ENCODE results near the gene UBE2L5.
A peak's percentile ranks its signal among the peaks of the same experiment; 100 is the strongest.

Gene UBE2L5

DNA sequence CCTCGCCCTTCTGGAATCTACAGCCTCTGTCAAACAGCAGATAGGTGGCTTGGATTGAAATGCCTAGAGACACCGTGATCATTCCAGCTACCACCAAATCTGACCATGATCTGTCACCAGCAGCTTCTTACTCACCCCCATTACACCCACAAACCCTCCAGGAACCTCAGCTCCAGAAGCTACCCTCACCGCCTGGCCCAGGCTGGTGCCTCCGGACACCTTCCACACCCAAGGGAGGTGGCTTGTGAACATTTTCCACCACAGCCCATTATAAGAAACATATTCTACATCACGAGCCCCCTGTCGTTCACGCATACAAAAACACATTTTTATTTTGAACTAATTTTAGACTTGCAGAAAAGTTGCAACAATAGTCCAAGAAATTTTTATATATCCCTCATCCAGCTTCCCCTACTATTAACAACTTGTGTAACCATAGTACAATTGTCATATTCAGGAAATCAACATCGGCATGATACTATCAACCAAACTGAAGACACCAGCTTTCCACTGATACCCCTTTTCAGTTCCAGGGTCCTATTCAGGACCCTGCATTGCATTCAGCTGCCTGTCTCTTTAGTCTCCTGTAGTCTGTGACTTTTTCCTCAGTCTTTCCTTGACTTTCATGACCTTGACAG is 15.4 kb upstream of the UBE2L5 start:
- no peak for DNase-seq (ENCODE audit: low read depth)

GRCh38 chr13:30408319-30409101 is 13.8 kb upstream of the UBE2L5 start:
- DNase-seq (ENCODE audit: low read depth), result no peak

GRCh38 chr13:30409886-30410704 is 12.2 kb upstream of the UBE2L5 start:
- peak; percentile 77 for DNase-seq (ENCODE audit: low read depth)

GRCh38 chr13:30410705-30411125 is 11.6 kb upstream of the UBE2L5 start:
- no peak for DNase-seq (ENCODE audit: low read depth)

DNA sequence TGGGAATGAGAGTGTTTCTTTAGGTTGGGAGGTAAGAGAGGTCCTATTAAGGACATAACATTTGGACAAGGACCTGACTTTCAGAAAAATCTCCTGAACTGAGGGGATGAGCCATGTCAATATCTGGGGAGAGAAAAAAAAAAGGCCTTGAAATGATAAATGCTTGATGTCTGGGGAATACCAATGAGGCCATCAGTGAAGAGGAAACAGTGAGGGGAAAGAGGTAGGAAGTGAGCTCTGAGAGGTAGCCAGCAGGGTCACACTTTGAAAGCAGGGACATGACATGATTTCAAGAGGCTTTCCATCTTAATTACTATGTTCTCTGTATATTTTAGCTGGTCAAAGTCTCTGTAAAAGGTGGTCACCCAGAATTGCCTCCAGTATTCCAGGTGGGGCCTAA is 9.9 kb upstream of the UBE2L5 start:
- DNase-seq (ENCODE audit: low read depth), result no peak

DNA sequence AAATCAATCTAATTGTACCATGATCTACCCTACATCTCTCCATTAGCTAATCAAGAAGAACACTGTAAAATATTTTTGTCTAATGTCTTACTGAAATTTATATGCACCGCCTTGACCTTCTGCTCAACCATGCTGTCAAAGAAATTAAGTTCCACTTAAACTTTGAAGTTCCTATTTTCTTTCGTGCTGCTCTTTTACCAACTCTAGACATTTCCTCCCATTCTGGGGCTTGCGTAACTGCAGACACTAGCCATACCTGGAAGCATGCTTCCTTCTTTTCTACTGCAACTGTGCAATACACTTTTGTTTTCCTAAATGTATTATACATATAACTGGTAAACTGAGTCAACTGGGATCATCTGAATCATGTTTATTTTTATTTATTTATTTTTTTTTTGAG is 8.5 kb upstream of the UBE2L5 start:
- DNase-seq (ENCODE audit: low read depth), result no peak

DNA sequence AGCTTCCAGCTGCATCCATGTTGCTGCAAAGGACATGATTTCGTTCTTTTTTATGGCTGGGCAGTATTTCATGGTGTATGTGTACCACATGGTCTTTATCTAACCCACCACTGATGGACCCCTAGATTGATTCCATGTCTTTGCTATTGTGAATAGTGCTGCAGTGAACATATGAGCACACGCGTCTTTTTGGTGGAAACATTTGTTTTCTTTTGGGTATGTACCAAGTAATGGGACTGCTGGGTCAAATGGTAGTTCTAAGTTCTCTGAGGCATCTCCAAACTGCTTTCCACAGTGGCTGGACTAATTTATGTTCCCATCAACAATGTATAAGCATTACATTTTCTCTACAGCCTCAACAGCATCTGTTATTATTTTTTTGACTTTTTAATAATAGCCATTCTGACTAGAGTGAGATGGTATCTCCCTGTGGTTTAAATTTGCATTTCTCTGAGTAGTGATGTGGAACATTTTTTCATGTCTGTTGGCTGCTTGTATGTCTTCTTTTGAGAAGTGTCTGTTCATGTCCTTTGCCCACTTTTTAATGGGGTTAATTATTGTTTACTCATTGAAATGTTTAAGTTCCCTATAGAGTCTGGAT is 6.8 kb upstream of the UBE2L5 start:
- no peak for DNase-seq (ENCODE audit: low read depth)

DNA sequence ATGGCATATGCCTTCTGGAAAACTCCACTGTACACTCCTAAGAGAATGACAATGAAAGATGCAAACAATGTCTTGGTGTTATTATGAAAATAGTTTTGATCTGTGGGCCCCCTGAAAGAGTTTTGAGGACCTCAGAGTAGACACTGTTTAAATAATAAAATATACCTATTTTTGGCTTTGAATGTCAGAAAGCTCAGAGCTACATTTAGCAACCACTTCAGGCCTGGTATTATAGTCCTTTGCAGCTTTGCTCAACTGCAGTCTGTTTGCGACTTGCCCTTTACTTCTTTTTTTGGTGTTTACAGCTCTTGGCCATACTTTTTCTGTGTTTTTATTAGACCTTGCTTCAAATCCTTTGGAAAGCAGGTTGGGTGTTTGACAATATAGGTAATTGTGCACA is 5.8 kb upstream of the UBE2L5 start:
- DNase-seq (ENCODE audit: low read depth), result no peak

- DNase-seq (ENCODE audit: low read depth), result no peak
These were observed 4.1 kb upstream of the UBE2L5 start for GRCh38 chr13:30418075-30418716.

DNA sequence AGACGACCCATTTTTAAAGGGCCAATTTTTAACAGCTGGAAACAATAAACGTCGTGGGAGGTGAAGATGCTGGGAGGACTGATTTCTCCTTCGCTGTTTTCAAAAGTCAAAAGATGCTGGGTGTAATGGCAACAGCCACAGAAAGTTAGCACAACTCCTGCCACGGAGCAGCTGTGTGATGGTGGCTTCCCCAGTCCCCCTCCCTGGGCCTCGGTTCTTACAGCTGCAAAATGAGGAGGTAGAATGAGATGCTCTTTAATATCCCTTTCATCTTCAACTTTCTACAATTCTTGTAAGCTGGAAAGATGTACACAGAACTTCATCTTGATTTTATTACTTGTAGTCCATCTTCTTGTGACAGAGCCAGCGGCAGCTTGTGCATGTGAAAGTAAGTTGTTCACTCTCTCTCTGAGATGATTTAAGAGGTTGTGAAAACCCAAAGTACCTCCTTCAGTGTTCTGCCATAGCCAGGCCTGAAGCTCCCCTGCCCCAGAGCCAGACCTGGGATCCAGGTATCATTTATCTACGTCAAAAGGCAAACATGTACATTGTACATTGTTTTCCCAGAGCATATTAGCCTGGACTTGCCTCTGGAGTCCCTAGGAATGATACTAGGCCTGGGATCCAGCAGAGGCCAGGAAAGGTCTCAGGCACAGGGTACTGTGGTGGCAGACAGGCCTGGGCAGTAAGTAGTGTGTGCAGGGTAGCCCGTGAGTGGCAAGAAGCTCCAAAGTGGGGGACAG is 3.4 kb upstream of the UBE2L5 start:
- DNase-seq (ENCODE audit: low read depth), result no peak

DNA sequence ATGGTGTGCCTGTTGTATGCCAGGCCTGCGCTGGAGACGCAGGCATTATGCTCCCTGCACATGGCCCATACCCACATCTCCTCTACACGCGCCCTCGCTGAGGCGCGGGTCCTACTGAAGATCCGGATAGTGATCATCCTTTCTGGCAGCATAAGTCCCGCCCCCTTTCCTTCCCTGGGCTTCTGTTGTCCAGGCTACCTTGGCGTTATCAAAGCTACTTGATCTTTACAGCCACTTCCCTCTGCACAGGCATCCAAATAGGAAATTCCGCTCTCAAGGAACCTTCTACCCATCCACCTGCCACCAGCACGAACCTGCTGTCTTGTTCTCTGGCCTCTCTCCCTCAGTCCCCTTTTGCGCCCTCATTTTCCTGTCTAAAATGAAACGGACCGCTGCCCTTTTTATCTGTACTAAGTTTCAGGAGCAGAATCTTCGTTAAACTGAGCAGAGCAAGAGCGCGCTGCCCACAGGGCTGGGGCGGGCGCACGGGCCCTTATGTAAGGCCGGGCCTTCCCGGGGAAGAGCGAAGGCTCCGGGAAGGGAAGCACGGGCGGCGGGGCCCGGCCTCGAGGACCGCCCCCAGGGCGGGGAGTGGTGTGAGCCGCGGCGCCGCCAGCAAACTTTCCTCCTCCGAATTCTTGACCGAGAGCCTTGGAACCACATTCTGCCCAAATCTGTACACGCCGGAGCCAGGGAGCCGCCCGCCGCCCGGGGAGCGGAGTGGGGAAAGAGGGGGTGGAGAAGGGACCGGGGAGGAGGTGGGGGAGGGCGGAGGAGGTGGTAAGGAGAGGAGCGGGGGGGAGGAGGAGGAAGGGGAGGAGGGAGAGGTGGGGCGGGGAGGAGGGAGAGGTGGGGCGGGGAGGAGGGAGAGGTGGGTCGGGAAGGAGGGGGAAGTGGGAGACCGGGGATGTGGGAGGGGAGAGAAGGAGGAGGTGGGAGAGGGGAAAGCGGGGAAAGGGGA is 920 bp upstream of the UBE2L5 start:
- DNase-seq (ENCODE audit: low read depth), result peak; percentile 73

DNA sequence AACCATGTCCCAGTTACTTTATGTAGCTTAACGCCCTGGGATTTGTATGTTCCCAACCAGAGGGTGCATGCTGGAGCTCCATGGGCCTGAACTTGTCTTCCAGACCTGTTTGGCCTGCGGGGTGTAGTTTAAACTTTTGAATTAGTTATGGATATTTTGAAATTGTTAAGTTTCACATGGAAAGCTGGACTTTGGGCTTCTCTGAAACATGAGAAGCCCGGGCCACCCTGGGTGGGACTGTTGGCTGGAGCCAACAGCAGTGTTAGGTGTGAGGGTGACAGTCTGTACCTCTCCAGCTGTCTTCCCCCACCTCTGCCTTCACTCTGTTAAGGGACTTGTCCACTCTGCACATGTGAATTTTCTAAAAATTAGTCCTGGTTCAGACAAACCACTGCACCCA is 1.6 kb downstream of the UBE2L5 start:
- DNase-seq (ENCODE audit: low read depth), result no peak

DNA sequence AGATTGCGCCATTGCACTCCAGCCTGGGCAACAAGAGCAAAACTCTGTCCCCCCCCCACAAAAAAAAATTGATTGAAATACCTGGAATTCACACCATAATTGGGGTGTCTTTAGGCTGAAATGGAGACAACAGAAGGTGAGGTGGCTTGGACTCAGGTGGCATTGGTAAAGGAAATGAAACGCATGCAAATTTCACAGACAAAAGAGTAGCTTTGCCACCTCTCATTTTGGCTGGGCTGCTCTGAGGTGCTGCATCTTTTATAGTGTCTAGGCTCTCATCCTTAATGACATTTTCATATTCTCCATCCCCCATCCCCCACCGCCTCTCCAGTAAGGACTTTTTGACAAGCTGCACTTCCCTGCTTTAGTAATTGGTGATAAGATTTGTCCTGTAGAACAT is 6.9 kb downstream of the UBE2L5 start:
- no peak for DNase-seq (ENCODE audit: low read depth)

DNA sequence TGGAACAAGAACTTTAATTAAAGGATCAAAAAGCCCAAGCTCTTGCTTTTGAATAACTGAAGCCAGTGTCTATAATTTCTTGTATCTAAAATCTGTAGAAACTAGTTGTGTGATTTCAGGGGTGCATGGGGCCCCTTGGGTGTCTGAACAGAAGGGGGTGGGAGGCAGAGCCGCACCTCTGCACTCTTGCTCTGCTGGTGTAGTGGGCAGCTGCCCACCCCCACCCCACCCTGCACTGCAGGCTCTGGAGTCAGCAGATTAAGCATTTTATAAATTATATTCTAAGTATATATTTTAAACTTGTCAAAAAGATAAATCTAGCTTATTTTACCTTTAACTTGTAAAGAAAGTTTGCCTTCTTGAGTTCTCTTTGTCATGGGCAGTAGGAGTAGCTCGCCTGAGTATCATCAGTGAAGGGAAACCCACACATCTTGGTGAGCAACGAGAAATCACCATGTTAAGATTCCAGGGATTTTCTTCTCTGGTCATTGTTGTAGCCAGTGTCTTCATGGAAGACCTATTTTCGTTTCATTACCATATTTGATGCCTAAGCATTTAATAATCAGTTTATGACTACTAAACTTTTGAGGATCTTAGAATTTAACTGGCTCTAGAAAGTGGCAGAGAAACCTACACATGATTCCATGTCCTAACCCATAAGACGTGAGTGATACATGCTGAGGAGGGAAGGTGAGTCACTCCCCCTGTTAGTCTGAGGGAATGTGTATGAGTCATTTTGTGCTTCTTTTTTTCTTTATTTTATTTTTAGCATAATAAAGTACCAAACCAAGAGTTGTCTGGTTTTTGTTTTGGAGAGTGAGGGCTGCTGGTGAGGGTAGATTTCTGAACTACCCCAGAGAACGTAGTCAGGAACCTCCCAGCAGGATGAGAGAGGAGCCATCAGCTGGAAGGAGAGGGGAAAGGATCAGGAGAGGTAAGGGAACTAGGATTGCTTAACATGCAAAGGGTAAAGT is 7.7 kb downstream of the UBE2L5 start:
- DNase-seq (ENCODE audit: low read depth), result no peak

DNA sequence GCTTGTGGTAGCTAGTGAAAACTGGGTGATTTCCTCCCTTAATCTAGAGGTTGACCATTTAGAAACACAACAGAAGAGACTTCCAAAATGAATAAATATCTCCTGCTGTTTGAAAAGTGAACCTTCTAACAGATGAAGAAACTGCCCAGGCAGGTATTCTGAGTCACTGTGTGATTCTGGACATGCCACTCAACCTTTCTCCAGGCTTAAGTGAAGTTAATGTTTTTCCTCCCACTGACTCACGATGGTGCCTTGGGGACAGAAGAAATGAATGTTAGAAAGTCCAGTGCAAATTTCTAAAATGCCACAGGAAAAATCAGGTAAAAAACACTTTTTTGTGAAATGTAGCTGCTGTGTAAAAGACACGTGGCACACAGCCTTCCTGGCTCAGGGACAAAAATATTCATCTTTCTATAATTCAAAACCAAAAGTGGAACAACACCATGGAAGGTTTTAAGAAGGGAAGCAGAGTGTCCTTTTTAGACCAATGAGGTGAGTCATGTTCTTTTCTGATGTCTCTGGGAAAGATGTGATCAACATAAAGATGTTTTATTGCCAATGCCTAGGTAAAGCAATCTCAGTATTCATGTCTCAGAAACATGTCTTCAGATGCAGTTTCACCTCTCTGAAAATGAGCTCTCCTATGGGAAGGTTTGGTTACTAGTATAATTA is 9.1 kb downstream of the UBE2L5 start:
- DNase-seq (ENCODE audit: low read depth), result no peak

GRCh38 chr13:30435911-30436451 is 13.7 kb downstream of the UBE2L5 start:
- DNase-seq (ENCODE audit: low read depth), result no peak

- DNase-seq (ENCODE audit: low read depth), result no peak
These were observed 14.9 kb downstream of the UBE2L5 start for GRCh38 chr13:30437177-30437576.

- no peak for DNase-seq (ENCODE audit: low read depth)
These were observed 16.0 kb downstream of the UBE2L5 start for GRCh38 chr13:30438286-30438685.

Measured in GM04503 (cell line).